ENCODE data around the gene RNU6-7. TPM values are rescaled to one million over a fixed set of nuclear protein-coding genes. Genes with fewer than 3 reads are reported as not detected.

The RNU6-7 gene
- total RNA-seq, 1 donor from 2014 or later, result not detected

DNA sequence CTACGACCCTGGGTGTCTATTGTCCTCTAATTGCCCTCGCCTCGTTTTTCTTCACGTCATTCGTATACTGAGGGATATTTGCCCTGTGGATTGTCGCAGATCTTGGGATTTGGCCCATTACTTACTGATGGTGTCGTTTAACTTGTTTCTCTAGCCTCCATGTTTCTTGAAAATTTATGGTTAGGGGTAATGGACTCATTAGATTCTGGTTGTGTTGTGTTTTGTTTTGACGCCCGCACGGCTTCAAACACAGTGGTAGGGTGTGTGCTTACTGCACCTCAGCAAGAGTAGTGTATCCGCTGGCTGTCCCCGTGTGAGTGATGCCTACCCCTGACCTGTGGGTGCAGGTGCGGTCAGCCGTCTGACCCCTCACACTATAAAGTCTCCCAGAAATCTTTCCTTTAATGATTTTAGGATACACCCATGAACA, 2.1 kb downstream of the RNU6-7 start:
- DNase-seq (ENCODE audit: low spot score), result no peak

DNA sequence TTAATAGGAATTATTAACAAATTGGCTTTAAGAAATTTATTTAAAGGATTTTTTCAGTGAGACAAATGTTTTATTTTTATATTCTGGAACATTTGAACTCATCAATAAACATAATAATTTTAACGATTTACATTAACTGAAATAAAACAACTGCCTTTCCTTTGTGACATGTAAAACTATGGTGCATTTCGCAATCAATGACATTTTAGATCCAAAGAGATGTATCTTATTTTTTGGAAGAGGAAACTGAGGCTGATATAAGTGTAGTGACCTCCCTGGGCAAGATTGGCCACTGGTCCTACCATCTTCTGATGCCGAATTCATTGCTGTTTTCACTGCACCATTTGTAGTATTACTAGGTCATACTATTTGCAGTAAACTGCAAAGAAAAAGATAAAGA, 3.7 kb downstream of the RNU6-7 start:
- no peak for DNase-seq (ENCODE audit: low spot score)

DNA sequence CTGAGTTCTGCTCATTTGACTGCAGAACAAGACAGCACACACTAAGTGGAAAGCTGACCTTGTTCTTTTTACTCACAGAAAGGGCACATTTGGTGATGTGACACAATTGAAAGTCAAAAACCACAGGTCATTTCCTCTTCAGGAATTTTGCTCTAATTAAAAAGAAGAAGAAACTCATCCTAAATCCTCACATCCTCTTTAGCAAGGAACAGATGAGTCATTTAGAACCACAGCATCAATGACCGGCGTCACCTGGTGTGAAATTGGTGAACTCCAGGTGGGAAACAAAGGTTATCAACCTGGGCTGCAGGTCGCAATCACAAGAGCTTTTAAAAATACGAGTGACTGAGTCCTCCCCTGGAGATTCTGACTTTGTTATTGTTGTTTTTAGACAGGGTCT, 4.1 kb downstream of the RNU6-7 start:
- no peak for DNase-seq (ENCODE audit: low spot score)

DNA sequence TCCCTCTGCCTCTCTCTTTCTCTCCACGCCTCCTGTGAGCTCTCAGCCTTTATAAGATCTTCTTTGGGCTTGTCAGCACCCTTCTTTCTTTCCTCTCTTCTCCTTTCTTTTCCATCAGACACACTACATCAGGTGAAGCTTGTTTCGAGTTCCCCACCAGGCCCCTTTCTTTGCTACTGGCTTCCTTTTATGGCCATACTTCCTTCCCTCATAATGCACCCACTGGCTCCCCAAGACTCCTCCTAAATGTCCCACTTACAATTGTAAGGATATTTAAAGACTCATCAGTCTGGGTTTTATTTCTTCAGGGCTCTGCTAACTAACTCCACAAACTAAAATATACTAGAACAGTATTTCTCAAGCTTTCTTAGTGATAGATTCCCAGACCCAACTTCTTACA, 4.7 kb downstream of the RNU6-7 start:
- DNase-seq (ENCODE audit: low spot score), result no peak

DNA sequence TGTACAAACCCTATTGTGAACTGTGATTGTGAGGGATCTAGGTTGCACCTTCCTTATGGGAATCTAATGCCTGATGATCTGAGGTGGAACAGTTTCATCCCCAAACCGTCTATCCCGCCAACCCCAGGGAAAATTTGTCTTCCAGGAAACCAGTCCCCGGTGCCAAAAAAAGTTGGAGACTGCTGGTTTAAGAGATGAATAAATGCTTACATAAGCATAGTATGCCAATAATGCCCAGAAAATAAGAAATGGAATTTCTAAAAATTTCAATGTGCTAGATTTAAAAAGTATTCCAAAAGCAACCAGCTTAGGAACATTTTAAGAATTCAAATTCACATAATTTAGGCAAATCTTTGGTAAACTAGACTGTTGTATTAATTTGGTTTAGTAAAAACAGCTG, 6.6 kb downstream of the RNU6-7 start:
- DNase-seq (ENCODE audit: low spot score), result no peak

DNA sequence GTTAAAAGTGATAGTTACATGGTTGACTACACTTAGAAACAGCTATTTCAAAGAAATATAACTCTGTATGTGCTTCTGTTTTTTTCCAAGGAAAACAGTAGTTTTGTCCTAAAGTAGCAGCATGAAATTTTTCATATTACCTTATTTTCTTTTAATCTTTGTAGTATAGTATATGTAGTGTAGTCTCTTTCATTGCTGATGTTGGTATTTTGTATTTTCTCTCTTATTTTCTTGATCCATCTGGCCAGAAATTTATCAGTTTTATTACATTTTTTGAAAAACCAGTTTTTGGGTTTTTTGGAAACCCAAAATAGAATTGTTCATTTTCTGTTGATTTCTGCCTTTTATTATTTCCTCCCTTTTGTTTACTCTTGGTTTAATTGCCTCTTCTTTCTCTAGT, 7.6 kb downstream of the RNU6-7 start:
- DNase-seq (ENCODE audit: low spot score), result no peak

DNA sequence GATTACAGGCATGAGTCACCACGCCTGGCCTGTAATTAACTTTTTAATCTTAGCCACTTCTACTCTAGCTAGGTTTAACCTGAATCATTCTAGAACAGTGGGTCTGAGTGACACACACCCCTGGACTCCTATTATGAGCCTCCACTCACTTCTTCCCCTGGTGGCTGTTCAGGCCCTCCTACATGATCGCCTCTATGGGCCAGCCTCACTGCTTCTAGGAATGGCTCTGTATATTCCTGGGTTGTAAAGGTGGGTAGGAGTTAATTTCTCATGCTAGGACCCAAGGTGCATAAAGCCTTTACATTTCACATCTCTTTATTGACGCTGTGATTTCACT, 9.2 kb downstream of the RNU6-7 start:
- DNase-seq (ENCODE audit: low spot score), result no peak

DNA sequence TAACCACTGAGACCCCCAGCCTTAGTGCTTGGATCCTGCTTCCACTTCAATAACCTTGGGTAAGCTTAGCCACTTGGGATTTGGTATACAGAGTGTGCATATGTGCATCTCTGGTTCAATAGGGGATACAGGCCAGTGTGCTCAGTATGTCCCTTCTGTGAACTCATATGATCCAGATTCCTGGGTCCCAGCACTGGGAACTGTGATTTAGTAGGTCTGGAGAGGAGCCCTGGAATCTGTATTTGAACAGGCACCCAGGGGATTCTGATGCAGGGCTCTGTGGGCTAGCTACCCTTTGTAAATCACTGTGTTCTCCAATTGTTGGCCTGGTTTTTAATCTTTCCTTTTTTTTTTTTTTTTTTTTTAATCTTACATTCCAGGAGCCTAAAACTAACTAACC, 11.0 kb downstream of the RNU6-7 start:
- DNase-seq (ENCODE audit: low spot score), result no peak

DNA sequence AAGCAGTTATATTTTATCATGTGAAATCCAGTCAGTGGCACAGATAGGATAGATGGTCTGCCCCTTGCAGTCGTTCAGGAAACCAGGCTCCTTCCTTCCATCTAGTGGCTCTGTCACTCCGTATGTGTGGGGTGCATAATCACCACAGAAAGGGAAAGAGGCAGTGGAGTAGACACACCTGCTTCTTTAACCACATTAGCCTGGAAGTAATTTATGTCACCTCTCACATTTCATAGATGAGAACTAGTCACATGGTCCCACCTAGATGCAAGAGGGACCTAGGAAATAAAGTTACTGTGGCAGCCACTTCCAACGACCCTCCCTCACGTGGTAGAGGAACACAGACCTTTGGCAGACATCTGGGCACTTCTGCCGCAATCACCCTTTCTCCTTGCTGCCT, 15.5 kb downstream of the RNU6-7 start:
- no peak for DNase-seq (ENCODE audit: low spot score)

DNA sequence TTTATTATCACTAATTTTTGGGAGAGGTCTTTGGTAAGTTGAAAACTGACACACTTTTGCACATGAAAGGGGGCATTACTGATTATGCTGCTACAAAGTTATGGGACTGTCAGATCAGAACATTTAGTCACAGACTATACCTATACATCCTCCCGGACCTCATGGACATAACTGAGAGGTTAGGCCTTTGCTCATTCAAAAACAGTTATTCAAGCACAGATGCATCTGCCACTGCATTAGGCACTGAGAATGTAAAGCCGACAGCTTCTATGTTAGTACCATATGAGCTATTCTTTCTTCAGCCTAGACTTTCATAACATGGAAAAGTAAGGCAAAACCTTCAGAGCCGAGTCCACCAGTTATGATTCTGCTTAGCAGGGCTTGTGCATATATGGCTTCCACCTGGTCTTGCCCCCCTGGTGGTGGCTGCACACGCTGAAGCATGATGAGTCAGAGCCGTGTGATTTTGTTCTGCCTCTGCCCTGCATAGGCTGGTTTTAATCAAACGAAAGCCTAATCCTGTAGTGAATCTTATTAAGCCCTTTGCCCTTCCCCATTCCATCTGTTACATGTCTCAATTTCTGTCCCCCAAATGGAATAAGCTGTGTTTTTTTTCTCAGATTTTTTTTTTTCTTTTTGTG, 23.0 kb downstream of the RNU6-7 start:
- DNase-seq (ENCODE audit: low spot score), result no peak

DNA sequence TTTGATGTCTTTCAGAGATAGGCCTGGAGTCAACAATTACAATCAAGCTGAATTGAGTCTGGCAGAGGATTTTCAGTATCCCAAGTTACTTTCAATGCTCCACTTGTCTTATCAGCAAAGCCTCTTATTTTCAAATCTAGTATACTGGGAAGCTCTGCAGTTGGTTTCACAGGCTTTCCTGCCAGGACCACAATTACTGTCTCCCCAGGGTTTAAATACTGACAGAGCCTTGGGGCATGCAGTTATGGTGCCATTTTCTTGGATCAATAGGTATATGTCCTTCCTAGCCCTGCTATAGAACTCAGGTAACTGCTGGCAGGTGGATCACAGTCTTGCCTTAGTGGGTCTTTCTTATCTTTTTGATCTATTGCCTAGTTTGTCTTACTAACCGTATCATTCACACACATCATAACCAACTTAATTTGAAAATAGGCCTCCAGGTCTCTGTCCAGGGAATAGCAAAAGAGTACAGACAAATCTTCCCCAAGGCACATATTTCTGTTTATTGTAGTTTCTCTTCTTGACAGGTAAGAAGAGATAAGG, 23.6 kb downstream of the RNU6-7 start:
- no peak for DNase-seq (ENCODE audit: low spot score)

DNA sequence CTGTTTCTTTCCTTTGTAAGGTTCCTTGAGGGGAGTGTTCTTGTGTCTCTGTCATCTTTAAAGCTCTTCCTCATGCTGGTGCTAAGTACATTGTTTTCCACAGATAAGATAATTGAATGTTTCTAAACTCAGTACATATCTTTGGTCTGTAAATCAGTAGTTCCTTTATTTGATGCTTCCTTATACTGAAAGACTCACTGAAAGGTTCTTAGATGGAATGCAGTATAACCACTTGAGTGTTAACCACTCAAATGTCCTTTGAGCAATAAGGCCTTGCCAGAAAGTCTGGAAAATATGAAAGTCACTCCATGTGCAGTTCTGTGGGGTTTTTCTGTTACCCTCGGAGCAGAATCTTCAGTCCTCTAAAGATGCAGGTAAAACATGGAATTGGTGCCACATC, 24.2 kb downstream of the RNU6-7 start:
- no peak for DNase-seq (ENCODE audit: low spot score)

DNA sequence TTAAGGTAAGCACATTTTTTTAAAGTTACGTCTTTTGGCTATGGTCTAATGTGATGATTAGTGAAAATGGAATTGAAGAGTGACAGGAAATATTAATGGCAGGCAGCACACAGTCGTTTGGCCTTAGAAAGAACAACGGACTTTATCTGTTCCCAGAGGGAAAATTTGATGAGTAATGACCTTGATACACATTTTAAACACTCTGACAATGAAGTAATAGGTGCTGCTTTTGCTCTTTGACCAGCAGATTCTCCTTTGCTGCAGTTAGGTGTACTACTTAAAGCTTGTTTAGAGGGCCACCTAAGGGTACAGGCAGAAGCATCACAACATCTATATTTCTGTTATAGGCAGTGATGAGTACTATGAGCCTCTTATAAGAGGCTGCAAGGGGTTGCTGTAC, 28.3 kb downstream of the RNU6-7 start:
- no peak for DNase-seq (ENCODE audit: low spot score)

DNA sequence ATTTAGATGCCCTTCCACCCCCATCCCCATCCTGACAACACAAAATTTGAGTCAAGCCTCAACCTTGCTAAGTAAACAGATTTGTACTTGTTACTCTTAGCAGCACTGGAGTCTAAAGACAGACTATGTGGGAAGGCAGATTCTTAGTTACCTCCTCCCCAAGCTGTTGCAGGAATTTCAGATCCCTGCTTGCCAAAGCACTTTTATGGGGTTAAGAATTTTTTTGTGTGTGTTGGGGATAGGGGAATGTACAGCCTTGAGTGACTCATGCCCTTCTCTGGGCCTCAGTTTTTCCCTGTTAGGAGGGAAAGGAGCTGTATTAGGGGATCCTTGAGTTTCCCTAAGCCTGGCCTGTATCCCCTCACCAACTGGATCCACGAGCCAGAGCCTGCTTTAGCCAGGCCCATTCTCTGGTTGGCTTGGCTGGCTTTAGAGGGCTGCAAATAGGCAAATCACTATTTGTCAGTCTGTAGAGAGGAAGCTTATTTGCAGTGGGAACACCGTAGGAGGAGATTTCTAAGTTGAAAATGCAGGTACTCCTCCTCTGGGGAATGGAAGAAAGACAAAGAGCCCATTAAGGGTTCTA, 28.9 kb downstream of the RNU6-7 start:
- no peak for DNase-seq (ENCODE audit: low spot score)

DNA sequence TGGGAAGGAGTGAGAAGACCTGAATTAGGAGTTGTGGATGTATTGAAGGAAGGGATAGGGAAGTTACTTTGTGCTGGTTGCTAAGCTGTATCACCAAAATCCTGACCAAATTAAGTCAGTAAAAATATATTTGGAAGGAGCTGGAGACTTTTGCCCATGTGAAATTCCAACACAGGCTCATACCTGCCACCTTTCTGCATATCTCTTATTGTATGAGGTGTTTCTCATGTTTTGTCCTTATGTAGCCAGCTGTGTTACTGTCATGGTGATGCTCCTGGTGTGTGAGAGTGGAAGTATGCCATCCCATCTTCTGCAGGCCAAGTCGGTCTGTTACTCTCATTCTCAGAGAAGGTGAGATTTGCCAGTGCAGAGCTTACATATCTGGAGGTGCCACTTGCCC, 30.6 kb downstream of the RNU6-7 start:
- no peak for DNase-seq (ENCODE audit: low spot score)

DNA sequence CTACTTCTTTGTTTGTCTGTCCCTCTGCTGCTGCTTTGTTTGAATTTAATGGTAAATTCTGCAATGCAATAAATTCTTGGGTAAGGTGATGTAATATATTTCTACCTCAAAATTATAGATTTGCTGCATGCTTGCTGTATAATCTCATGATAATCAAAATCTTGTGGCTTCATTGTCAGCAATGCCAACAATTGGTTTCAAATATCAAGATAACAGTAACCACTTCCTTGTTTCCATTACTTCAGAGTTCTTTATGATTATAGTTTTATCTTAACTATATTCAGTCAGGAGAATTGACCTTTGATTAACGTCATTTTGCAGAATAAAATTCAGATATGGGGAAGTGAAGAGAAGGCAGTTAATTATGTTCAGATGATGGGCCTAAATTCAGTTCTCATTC, 31.4 kb downstream of the RNU6-7 start:
- no peak for DNase-seq (ENCODE audit: low spot score)

DNA sequence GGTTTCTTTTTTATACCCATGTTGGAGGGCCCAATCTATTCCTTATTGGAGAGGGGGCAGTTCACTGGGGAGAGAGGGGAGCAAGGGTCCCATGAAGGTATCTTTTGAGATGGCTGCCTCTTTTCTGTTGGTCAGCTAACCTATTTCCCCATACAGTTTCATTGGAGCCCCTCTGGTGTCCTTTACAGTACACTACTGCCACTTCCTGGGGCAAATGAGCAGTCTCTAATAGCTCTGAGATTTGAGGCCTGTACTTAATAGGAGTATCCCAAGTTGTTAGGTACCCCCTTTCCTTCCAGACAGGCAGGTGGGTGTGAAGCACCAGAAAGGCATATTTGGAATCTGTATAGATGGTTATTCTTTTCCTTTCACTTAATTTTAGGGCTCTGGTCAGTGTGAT, 42.6 kb downstream of the RNU6-7 start:
- DNase-seq (ENCODE audit: low spot score), result no peak

DNA sequence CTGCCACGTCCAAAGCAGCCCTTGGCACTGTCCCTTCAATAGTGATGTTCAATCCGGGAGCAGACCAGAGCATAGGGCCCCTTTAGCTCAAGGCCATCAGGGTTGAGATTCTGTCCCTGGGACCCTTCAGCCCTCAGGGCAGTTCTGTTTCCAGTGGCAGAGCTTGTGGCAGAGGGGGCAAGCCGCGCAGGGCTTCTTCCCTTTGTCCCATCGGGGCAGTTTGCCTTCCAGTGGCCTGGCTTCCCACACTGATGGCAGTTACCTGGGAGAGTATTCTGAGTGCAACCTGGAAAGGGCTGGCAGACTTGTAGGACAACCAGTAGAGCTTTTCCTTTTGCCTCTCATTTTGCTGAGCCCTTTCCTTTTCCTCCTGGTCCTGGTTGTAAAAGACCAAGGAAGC, 44.9 kb downstream of the RNU6-7 start:
- DNase-seq (ENCODE audit: low spot score), result no peak

DNA sequence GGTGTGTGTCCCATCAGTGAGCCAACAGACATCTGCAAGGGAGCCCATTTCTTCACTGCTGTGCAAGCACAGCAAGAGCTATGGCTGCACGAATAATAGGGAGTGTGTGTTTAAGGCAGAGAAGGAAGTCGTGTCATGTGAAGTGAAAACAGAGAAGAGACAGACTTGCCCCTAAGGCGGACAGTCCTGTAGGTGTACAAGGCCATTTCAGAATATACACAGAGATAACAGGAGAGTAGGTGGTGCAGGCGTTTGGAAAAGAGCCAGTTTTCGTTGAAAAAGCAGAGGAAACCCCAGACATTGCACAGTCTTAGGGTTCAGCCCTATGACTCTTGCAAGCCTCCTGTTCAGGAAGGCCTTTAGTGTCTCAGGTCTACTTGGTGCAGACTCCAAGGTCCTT, 47.5 kb downstream of the RNU6-7 start:
- DNase-seq (ENCODE audit: low spot score), result no peak

DNA sequence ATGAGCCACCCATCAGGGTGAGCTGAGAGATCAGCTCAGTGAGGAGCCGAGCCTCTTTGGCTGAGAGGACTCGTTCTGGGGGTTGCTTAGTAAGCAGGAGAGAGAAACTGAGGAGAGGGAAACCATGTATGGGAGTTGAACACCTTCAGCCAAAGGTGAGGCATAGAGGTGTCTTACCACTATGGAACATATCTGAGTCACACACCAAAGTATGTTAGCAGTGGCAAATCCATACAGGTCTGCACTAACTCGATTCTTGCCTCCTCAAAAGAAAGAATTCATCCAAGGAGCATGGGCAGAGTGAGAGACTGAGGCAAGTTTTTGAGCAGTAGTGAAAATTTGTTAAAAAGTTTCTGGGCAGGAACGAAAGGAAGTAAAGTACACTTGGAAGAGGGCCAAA, 47.9 kb downstream of the RNU6-7 start:
- DNase-seq (ENCODE audit: low spot score), result no peak

DNA sequence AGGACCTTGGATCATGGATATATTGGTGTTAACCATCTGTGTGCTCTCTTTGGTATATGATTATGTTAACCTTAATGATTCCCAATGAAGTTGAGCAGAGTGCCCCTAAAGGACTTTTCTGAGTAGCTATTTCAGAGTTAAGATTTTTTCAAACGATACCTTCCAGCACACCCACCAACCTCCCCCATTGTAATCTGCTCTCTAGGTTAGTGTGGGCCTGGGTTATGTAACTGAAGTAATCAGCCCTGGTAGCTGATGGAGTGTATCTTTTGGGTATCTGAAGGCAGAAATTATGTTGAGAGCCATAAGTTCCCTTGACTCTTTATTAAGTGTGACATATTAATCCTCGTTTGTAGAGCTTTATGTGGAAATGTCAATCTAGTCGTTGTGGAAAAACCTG, 48.8 kb downstream of the RNU6-7 start:
- no peak for DNase-seq (ENCODE audit: low spot score)

DNA sequence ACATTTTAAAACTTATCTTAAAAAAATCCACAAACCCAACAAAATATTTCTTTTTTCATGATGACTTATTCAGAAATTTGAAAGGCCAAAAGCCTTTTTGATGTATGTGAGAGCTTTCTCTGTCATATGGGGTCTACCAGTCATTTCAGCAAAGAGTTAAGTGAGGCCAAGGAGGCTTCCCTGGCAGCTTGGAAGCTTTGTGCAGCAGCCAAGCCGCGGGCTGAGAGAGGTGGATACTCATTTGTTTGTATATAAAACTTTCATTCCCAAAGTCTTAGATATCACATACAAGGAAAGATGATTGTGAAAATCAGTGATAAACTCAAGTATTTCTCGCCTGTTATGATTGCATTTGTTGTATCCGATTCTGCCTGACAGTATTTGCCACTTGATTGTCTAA, 49.7 kb downstream of the RNU6-7 start:
- no peak for DNase-seq (ENCODE audit: low spot score)
